ENCODE data around the gene CCDC85B. TPM values are rescaled to one million over a fixed set of nuclear protein-coding genes. Genes with fewer than 3 reads are reported as not detected.

The CCDC85B gene
- total and polyA plus RNA-seq, 5 donors, result 50.8 to 80.3 (median 58.4) TPM

- peaks cover 26% of the 10 kb centered on the region for H3K4me1 ChIP-seq (ENCODE audit: control insufficient read depth, insufficient read depth, low read length)
- no peaks in the 10 kb centered on the region for H3K27me3 ChIP-seq (ENCODE audit: control insufficient read depth, insufficient read depth)
- DNase-seq (peak in 1 of 3 donors; percentile 29), ATAC-seq (no peak)
- intact Hi-C loops (cut with DNase I), result no loop called here
- H3K9me3 ChIP-seq (ENCODE audit: control insufficient read depth, low read length), result no peaks in the 10 kb centered on the region
- no peak overlapping the region for H3K4me3 ChIP-seq (ENCODE audit: low read length)
- 64% methylated on average over 7 of the region's 7 CpGs for WGBS
- H3K27ac ChIP-seq (ENCODE audit: low read length), result peak overlapping the region; percentile 88
Measured at GRCh38 chr11:65916391-65916790, 25.9 kb downstream of the CCDC85B start.

- WGBS, result 93% methylated on average over 3 of the region's 3 CpGs
- Histone ChIP-seq H3K4me3 (ENCODE audit: low read length) (no peak overlapping the region), H3K4me1 (ENCODE audit: control insufficient read depth, insufficient read depth, low read length) (peaks cover 23% of the 10 kb centered on the region), H3K27me3 (ENCODE audit: control insufficient read depth, insufficient read depth) (no peaks in the 10 kb centered on the region), H3K9me3 (ENCODE audit: control insufficient read depth, low read length) (no peaks in the 10 kb centered on the region), H3K27ac (ENCODE audit: low read length) (peak overlapping the region; percentile 88)
- intact Hi-C loops (cut with DNase I), result no loop called here
- DNase-seq, result no peak
- ATAC-seq, result no peak
Measured at GRCh38 chr11:65917077-65917433, 26.6 kb downstream of the CCDC85B start.

- Histone ChIP-seq H3K27ac (ENCODE audit: low read length) (peak overlapping the region; percentile 54), H3K9me3 (ENCODE audit: control insufficient read depth, low read length) (no peaks in the 10 kb centered on the region), H3K27me3 (ENCODE audit: control insufficient read depth, insufficient read depth) (no peaks in the 10 kb centered on the region), H3K4me3 (ENCODE audit: low read length) (peak overlapping the region; percentile 77), H3K4me1 (ENCODE audit: control insufficient read depth, insufficient read depth, low read length) (peaks cover 23% of the 10 kb centered on the region)
- intact Hi-C loops (cut with DNase I), result no loop called here
- WGBS, result 78% methylated on average over 35 of the region's 35 CpGs
- ATAC-seq (no peak), DNase-seq (peak; percentile 31 to 68 (median 62))
Measured at GRCh38 chr11:65917434-65918210, 27.1 kb downstream of the CCDC85B start.

DNA sequence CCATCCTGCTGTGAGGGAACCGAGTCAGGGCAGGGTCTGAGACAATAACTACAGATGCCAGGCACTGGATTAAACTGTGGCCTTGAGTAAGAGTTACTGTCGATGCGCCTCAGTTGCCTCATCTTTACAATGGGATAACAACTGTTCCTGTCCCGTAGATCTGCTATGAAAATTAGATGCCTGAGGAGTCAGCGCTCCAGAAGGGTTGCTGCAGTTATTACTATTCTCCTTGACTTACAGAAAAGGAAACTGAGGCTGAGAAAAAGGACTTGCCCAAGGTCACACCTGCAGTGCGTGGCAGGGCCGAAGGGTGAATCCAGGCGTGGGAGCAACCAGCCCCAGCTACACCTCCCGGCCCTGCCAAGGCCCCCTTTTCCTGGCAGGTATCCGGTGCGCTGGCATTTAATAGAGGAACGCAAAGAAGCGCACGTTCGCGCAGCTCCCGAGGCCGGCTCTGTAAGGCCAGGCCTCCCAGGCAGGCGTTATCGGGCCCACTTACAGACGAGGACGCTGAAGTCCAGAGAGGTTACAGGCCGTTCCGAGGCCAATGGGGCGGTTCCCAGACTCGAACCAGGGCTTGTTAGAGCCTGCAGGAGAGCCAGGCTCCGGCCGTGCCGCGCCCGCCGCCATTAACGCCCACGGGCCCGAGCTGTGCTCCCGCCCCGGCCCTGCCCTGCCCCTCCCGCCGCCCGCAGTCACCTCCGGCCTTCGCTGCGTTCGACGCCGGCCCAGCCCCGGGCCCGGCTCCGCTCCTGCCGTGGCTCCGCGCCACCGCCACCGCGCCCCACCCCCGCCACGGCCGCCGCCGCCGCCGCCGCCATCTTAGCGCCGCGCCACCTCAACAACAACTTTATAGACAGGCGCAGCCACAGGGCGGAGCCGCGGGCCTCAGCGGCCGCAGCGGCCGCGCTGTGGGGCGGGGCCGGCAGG is 28.0 kb downstream of the CCDC85B start, which contains the start of gene C11orf68:
TSS of gene C11orf68 (minus strand) at position 852 of the 930 bp plus-strand sequence. CDS start at position 821, 31 bp downstream.
- Histone ChIP-seq H3K4me1 (ENCODE audit: control insufficient read depth, insufficient read depth, low read length) (peaks cover 23% of the 10 kb centered on the region), H3K4me3 (ENCODE audit: low read length) (peak within 1 kb of the TSS; percentile 92), H3K9me3 (ENCODE audit: control insufficient read depth, low read length) (no peaks in the 10 kb centered on the region), H3K27ac (ENCODE audit: low read length) (peak within 1 kb of the TSS; percentile 54), H3K27me3 (ENCODE audit: control insufficient read depth, insufficient read depth) (no peaks in the 10 kb centered on the region)
- DNase-seq (no peak), ATAC-seq (no peak)
- 4% methylated on average over 77 of the region's 77 CpGs for WGBS
- intact Hi-C loops (cut with DNase I), result no loop called here

- peak; percentile 93 to 95 for ATAC-seq
- H3K4me3 ChIP-seq (ENCODE audit: low read length), result peak within 1 kb of the TSS; percentile 92
- no peaks in the 10 kb centered on the region for H3K9me3 ChIP-seq (ENCODE audit: control insufficient read depth, low read length)
- H3K27ac ChIP-seq (ENCODE audit: low read length), result peak within 1 kb of the TSS; percentile 54
- intact Hi-C loops (cut with DNase I), result no loop called here
- WGBS, result under 1% methylated on average over 59 of the region's 59 CpGs
- peaks cover 23% of the 10 kb centered on the region for H3K4me1 ChIP-seq (ENCODE audit: control insufficient read depth, insufficient read depth, low read length)
- peak; percentile 99 to 100 (median 100) for DNase-seq
- H3K27me3 ChIP-seq (ENCODE audit: control insufficient read depth, insufficient read depth), result no peaks in the 10 kb centered on the region
Measured at GRCh38 chr11:65919141-65919572, 28.7 kb downstream of the CCDC85B start, which contains the start of gene DRAP1. TSS of gene DRAP1 (plus strand) at chr11:65919426. CDS start at chr11:65919502, 76 bp downstream.

GRCh38 chr11:65919573-65920371 is 29.3 kb downstream of the CCDC85B start:
- Histone ChIP-seq H3K4me1 (ENCODE audit: control insufficient read depth, insufficient read depth, low read length) (peaks cover 23% of the 10 kb centered on the region), H3K27me3 (ENCODE audit: control insufficient read depth, insufficient read depth) (no peaks in the 10 kb centered on the region), H3K4me3 (ENCODE audit: low read length) (peak overlapping the region; percentile 92), H3K27ac (ENCODE audit: low read length) (peak overlapping the region; percentile 54), H3K9me3 (ENCODE audit: control insufficient read depth, low read length) (no peaks in the 10 kb centered on the region)
- under 1% methylated on average over 60 of the region's 60 CpGs for WGBS
- intact Hi-C loops (cut with DNase I), result no loop called here
- ATAC-seq, result peak; percentile 39 to 48
- DNase-seq, result no peak

GRCh38 chr11:65920372-65920802 is 29.9 kb downstream of the CCDC85B start:
- peak; percentile 35 to 64 (median 61) for DNase-seq
- Histone ChIP-seq H3K4me3 (ENCODE audit: low read length) (peak overlapping the region; percentile 92), H3K9me3 (ENCODE audit: control insufficient read depth, low read length) (no peaks in the 10 kb centered on the region), H3K27ac (ENCODE audit: low read length) (no peak overlapping the region), H3K27me3 (ENCODE audit: control insufficient read depth, insufficient read depth) (no peaks in the 10 kb centered on the region), H3K4me1 (ENCODE audit: control insufficient read depth, insufficient read depth, low read length) (peaks cover 17% of the 10 kb centered on the region)
- no peak for ATAC-seq
- WGBS, result 55% methylated on average over 15 of the region's 15 CpGs
- intact Hi-C loops (cut with DNase I), result no loop called here

GRCh38 chr11:65921033-65921555 is 30.6 kb downstream of the CCDC85B start:
- H3K27ac ChIP-seq (ENCODE audit: low read length), result no peak overlapping the region
- H3K9me3 ChIP-seq (ENCODE audit: control insufficient read depth, low read length), result no peaks in the 10 kb centered on the region
- intact Hi-C loops (cut with DNase I), result no loop called here
- ATAC-seq (no peak), DNase-seq (peak in 2 of 3 donors; percentile 54)
- WGBS, result 85% methylated on average over 12 of the region's 12 CpGs
- H3K27me3 ChIP-seq (ENCODE audit: control insufficient read depth, insufficient read depth), result no peaks in the 10 kb centered on the region
- no peak overlapping the region for H3K4me3 ChIP-seq (ENCODE audit: low read length)
- H3K4me1 ChIP-seq (ENCODE audit: control insufficient read depth, insufficient read depth, low read length), result peaks cover 10% of the 10 kb centered on the region

GRCh38 chr11:65921876-65922275 is 31.4 kb downstream of the CCDC85B start:
- WGBS, result 92% methylated on average over 10 of the region's 10 CpGs
- Histone ChIP-seq H3K9me3 (ENCODE audit: control insufficient read depth, low read length) (no peaks in the 10 kb centered on the region), H3K27me3 (ENCODE audit: control insufficient read depth, insufficient read depth) (no peaks in the 10 kb centered on the region), H3K4me1 (ENCODE audit: control insufficient read depth, insufficient read depth, low read length) (peaks cover 10% of the 10 kb centered on the region), H3K4me3 (ENCODE audit: low read length) (no peak overlapping the region), H3K27ac (ENCODE audit: low read length) (no peak overlapping the region)
- intact Hi-C loops (cut with DNase I), result no loop called here
- DNase-seq (peak in 1 of 3 donors; percentile 32), ATAC-seq (no peak)

GRCh38 chr11:65922565-65922964 is 32.1 kb downstream of the CCDC85B start:
- ATAC-seq (no peak), DNase-seq (no peak)
- 82% methylated on average over 3 of the region's 3 CpGs for WGBS
- Histone ChIP-seq H3K9me3 (ENCODE audit: control insufficient read depth, low read length) (no peaks in the 10 kb centered on the region), H3K27ac (ENCODE audit: low read length) (no peak overlapping the region), H3K4me3 (ENCODE audit: low read length) (no peak overlapping the region), H3K27me3 (ENCODE audit: control insufficient read depth, insufficient read depth) (no peaks in the 10 kb centered on the region), H3K4me1 (ENCODE audit: control insufficient read depth, insufficient read depth, low read length) (peaks cover 10% of the 10 kb centered on the region)
- intact Hi-C loops (cut with DNase I), result no loop called here

All from right cardiac atrium (tissue), 5 donors.